NCI-H187 (cell line): ENCODE data around the gene C1orf53.
"Not testable (repeated sequence)": the region's sequence is repeated elsewhere in the genome, so short reads cannot be mapped to it uniquely, and the experiment has no call there.

Experiments used
- DNase-seq, 2 experiments: peaks; one replicate each; lab custom pipeline; 2025; lab: John Stamatoyannopoulos, UW

The C1orf53 gene

DNA sequence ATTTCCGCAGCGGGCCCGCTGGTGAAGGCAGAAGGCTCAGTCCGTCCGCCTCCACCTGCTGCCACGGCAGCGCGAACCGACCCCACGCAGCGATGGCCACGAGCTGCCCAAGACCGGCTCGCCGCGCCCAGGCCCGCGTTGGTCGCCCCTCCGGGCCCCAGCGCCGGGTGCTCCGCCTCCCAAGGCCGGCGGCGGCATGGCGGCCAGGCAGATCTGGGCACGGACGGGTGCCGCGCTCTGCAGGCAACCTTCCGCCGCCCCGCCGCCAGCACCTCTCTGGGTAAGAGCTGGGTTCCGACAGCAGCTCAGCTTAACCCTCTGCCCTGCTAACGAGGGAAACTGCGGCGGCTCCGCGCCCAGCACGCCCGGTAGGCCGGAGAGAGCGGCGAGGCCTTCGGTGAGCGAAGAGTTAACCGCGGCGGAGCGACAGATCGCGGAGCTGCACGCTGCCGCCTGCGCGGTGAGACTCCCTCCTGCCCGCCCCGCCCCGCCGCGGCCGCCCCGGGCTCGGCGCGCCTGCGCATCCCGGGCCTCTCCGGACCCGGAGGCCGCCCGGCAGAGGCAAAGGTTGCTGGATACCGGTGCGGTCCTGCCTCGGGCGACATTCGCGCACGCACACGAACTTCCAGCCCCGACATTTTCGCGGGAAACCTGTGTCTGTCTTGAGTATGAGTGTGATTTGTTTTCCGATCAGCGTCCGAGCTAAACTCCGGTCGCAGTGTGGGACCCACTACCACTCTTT is at the start of gene C1orf53:
Gene C1orf53, plus strand, starts transcription at position 177 of the 742 bp plus-strand sequence. Its CDS starts 20 bp downstream, at position 197.
- peak; percentile 55 to 70 for DNase-seq

DNA sequence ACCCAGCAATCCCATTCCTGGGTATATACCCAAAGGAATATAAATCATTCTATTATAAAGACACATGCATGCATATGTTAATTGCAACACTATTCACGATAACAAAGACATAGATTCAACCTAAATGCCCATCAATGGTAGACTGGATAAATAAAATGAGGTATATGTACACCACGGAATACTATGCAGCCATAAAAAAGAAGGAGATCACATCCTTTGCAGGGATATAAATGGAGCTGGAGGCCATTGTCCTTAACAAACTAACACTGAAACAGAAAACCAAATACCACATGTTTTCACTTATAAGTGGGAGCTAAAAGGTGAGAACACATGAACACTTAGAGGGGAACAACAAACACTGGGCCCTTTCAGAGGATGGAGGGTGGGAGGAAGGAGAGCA is 46.7 kb upstream of the C1orf53 start:
- DNase-seq = not testable (repeated sequence)

- DNase-seq = no peak
Measured at GRCh38 chr1:197857477-197857876, 45.0 kb upstream of the C1orf53 start.

DNA sequence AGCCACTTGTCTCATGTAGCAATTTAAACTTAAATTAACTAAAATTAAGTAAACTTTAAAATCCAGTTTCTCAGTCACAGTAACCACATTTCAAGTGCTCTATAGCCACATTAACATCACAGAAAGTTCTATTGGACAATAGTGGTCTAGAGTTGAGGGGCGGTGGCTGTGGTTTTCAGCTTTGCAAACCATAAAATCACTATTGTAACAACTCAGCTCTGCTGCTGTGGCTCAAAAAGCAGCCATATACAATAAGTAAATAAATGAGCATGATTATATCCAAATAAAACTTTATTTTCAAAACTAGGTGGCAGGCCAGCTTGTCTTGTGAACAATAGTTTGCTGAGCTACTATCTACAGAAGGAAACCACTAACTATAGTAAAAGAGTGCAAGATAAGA is 43.4 kb upstream of the C1orf53 start:
- no peak for DNase-seq

DNA sequence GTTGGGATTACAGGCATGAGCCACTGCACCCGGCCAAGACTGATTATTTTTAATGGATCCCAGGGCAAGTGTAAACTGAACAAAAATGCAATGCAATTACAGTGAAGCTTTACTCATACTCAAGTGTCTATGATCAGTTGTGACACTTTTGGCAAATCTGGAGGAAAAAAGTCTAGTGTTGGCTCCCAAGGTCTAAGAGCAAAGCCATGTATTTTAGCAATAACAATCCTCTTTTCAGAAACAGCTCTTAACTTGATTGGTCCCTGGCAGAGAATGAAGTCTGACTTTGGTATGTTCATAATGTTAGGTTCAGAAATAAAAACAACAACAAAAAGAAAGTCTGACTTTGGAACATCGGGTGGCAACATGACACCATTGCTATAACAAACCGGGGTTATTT is 40.2 kb upstream of the C1orf53 start:
- DNase-seq = no peak

DNA sequence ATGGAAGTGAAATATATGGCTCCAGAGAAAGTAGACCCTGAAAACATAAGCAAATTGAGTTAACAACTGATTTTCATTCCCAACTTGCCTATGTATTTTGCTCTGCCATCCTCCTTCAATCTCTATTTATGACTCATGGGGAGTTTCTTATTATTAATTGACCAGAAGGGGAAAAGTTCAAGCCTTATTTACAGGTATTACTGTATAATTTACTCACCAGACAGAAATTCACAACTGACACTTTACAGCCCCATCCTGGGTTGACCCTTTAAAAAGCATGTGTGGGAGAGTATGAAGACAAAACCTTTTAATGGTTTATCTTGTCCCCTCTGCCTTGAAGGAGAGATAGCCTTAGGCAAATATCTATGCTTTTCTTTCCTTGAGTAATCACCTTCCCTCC is 39.8 kb upstream of the C1orf53 start:
- no peak for DNase-seq

DNA sequence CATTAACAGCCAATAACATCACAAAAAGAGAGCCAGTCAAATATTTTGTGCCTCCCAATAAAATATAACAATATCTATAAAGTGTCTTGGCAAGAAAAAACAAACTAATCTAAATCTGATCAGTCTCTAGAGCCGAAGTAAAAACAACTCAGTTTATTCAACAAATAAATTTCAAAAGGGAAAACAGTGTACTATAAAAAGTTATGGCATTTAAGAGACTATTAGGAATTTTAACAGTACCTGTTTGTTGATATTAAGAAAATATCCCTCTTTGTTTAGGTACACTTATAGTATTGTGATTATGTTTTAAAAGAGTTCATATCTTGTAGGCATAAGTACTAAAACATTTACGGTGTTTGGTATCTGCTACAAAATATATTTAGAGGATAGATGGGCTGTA is 36.6 kb upstream of the C1orf53 start:
- no peak for DNase-seq

GRCh38 chr1:197868751-197869489 is 33.5 kb upstream of the C1orf53 start:
- no peak for DNase-seq

GRCh38 chr1:197869490-197870077 is 32.8 kb upstream of the C1orf53 start:
- DNase-seq = no peak

GRCh38 chr1:197876894-197877293 is 25.5 kb upstream of the C1orf53 start:
- no peak for DNase-seq

DNA sequence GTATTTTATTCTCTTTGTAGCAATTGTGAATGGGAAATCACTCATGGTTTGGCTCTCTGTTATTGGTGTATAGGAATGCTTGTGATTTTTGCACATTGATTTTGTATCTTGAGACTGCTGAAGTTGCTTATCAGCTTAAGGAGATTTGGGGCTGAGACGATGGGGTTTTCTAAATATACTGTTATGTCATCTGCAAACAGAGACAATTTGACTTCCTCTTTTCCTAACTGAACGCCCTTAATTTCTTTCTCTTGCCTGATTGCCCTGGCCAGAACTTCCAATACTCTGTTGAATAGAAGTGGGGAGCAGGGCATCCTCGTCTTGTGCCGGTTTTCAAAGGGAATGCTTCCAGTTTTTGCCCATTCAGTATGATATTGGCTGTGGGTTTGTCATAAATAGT is 22.0 kb upstream of the C1orf53 start:
- not testable (repeated sequence) for DNase-seq

DNA sequence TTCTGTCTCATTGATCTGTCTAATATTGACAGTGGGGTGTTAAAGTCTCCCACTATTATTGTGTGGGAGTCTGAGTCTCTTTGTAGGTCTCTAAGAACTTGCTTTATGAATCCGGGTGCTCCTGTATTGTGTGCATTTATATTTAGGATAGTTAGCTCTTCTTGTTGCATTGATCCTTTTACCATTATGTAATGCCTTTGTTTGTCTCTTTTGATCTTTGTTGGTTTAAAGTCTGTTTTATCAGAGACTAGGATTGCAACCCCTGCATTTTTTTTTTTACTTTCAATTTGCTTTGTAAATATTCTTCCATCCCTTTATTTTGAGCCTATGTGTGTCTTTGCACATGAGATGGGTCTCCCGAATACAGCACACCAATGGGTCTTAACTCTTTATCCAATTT is 20.2 kb upstream of the C1orf53 start:
- DNase-seq = not testable (repeated sequence)

DNA sequence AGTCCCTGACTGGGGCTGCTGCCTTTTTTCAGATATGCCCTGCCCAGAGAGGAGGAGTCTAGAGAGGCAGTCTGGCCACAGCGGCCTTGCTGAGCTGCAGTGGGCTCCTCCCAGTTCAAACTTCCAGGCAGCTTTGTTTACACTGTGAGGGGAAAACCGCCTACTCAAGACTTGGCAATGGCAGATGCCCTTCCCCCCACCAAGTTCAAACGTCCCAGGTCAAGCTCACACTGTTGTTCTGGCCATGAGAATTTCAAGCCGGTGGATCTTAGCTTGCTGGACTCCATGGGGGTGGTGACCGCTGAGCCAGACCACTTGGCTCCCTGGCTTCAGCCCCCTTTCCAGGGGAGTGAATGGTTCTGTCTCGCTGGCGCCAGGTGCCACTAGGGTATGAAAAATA is 18.3 kb upstream of the C1orf53 start:
- no peak for DNase-seq

DNA sequence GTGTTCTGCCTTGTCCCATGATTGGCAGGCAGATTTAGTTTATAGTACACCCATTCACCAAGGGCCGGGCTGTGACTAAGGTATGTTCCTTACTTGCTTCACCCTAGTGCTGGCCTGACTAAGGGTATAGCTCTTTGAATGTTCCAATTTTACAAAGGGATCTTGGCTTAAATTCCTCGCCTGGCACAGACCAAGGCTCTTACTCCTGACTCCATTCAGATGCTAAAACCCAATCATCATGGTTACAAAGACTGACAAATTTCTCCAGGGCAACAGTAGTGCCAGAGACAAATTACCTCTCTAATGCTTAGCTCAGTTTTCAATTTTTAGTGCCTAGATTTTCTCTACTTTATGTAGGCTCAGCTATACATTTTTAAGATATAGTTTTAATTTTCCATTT is 11.5 kb upstream of the C1orf53 start:
- no peak for DNase-seq

- no peak for DNase-seq
Measured at GRCh38 chr1:197892684-197893083, 9.7 kb upstream of the C1orf53 start.

- DNase-seq = no peak
Measured at GRCh38 chr1:197896301-197896700, 6.1 kb upstream of the C1orf53 start.

DNA sequence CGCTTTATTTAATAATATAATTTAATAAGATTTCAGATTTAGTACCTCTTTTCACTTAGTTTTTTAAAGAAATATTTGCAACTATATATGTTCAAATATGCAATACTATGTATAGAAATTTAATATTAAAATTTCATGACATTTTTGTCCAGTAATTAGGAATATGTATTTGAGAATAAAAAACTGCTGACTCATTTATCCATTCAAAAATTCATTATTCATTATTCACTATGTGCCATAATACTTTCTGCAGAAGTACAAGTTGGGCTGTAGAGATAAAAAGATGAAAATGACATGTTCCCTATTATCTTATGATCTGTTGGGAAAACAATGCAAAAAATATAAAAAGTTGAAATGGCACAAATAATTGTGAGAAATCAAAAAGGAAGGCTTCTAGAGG is 3.4 kb upstream of the C1orf53 start:
- no peak for DNase-seq

DNA sequence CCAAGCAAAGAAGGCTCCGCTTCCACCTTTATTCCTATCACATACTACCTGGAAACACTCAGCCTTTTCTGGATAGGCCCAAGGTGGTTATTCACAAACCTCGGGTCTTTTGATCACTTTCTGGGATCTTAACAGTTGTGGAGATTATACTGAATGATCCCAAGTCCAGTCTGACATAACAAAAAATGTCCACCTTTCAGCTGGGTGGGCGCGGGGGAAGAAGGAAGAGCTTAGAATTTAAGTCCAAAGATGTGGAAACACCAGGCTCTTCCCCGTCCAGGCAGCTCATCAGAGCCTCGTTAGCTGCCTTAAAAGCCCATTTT is 338 bp upstream of the C1orf53 start:
- DNase-seq = no peak

- no peak for DNase-seq
Measured at GRCh38 chr1:197903196-197903514, 725 bp downstream of the C1orf53 start.

- DNase-seq = no peak
Measured at GRCh38 chr1:197904126-197904787, 1.8 kb downstream of the C1orf53 start.

DNA sequence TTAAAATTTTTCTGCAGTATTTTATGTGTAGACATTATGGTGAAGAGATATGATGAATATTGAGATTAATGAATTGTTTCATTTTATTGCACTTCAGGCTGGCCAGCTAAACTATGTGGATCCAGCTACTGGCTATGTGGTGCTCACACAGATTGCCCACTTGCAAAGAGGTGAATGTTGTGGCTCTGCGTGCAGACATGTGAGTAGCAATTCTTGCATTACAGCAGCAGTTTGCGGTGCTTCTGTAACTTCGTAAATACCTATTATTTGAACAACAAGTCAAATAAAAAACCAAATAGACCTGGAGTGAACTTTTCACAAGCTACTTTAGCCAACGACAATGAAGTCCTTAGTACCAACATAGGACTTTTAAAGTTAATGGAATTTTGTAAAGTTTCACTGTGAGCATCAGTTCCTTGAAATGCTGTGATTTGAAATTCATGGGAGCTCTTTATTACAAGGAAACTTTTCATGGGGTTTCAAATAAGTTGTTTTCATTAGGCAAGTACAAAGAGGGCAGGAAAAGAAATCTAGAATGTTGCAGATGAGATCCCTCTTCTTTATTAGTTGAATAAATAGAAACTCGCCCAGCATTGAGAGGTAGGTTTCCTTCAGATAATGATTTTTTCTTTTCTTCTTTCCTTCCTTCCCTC is 3.4 kb downstream of the C1orf53 start:
- DNase-seq = no peak

- DNase-seq = no peak
Measured at GRCh38 chr1:197907846-197908616, 5.6 kb downstream of the C1orf53 start.
